ENCODE data around the gene VAV2.

VAV2 gene

DNA sequence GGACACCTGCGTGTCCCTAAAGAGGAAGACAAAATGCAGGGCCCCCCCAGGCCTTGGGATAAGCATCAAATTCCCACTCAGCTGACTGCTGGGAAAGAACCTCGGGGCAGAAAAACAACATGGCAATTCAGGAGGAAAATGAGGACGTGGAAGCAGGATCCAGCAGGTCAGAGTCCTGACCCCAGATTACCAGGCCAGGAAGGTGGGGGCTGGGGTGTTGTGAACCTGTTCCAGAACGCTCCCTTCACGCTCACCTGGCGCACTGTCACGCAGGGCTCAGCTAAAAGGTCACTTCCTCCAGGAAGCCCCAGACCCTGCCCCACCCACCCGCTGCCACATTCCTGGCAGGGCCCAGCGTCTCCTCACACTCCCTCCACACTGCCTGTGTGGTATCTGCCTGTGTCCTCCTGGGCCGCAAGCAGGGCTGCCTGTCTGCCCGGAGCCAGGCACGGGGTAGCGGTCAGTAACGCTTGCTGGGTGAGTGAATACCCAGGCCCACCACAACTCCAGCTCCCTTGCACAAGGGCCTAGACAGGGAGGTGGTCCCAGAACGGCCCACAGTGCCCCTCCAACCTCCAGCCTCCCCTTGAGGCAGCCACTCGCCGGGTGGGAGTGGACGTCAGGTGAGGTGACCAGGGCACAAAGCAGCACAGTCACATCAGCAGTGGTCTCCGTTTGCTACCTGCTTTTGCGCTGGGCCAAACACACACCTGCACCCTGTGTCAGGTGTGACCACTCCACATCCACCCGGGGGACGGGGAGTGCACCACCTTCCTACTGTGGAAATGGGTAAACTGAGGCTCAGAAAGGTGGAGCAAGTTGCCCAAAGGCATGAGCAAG, 18.1 kb downstream of the VAV2 start:
- no peaks in the 10 kb centered on the region for H3K9me3 Mint-ChIP-seq
- DNase-seq (no peak), ATAC-seq (no peak)
- no peaks in the 10 kb centered on the region for H3K36me3 Mint-ChIP-seq (ENCODE audit: low read depth)
- no peaks in the 10 kb centered on the region for H3K27me3 Mint-ChIP-seq
- no peak overlapping the region for H3K27ac Mint-ChIP-seq
- H3K4me3 Mint-ChIP-seq: no peak overlapping the region
- H3K4me1 Mint-ChIP-seq: peaks cover 6% of the 10 kb centered on the region

DNA sequence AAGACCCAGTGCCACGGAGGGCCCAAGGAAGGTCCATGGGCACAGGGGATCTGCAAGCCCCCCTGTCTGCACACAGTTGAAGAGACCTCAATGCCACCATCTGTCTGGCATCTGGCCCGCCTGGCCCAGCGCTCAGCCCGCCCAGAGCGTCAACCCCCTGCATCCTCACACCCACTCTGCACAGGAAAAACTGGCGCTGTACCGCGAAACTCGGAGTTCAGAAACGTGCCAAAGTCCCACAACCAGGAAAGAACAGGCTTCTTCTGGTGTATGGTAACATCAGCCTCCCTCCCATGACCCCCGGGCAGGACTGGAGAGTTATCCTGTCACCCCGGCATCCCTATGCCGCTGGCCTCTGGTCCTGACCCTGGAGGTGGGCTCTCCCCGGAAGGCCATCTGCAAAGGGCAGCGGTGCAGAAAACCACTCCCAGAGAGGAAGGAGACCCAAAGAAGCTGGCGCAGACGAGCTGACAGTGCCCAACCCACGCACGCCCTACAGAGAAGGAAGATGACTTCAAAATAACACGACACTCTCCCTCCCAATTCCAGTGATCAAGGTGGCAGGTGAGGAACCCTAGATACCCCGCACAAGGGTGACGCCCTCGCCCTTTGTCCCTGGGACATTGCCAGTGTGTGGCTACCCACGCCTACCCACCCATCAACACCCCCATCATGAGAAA, 18.9 kb downstream of the VAV2 start:
- ATAC-seq (no peak), DNase-seq (no peak)
- no peaks in the 10 kb centered on the region for H3K36me3 Mint-ChIP-seq (ENCODE audit: low read depth)
- H3K27me3 Mint-ChIP-seq: no peaks in the 10 kb centered on the region
- H3K27ac Mint-ChIP-seq: no peak overlapping the region
- peaks cover 6% of the 10 kb centered on the region for H3K4me1 Mint-ChIP-seq
- H3K9me3 Mint-ChIP-seq: no peaks in the 10 kb centered on the region
- H3K4me3 Mint-ChIP-seq: no peak overlapping the region

DNA sequence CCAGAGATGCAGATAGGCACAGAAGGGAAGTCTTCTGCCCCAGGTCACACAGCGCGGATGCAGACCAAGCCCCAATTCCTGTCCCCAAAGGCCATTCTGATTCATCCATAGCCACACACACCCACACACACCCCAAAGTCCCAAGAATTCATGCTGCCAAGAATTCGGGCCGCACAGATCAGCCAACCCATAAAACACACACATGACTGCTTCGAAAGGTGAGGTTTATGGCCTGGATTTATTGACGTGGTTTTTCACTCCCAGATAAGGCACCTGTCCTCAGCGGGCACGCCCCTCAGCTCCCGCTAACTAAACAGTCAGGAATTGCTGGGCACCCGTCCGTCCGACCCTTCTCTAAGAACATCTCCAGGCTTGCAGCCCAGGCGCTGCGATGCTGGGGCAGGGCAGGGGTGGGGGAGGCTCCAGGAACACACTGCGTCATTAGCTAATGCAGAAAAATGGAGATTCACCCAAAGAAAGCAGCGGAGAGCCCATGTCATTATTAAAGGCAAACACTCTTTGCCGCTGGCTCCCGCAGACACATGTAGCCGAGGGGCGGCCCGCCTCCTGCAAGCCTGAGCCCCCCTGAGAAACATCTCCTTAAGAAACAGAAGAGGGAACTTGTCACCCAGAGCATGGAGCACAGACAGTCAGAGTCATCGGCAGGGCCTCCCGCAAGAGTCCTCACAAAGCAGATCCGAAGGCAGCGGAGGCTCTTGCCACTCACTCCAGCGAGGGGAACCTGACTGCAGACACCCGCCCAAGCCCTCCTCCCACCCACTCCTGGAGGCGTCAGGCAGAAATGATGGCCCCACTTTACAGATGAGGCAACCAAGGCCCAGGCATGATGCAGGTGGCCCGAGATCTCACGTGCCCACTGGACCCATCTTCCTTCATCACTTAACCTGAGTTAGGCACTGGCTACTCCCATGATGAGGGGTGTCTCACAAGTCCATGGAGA, 19.9 kb downstream of the VAV2 start:
- no peaks in the 10 kb centered on the region for H3K27me3 Mint-ChIP-seq
- H3K9me3 Mint-ChIP-seq: no peaks in the 10 kb centered on the region
- no peak overlapping the region for H3K4me3 Mint-ChIP-seq
- ATAC-seq (no peak), DNase-seq (no peak)
- H3K36me3 Mint-ChIP-seq (ENCODE audit: low read depth): no peaks in the 10 kb centered on the region
- peaks cover 6% of the 10 kb centered on the region for H3K4me1 Mint-ChIP-seq
- no peak overlapping the region for H3K27ac Mint-ChIP-seq

DNA sequence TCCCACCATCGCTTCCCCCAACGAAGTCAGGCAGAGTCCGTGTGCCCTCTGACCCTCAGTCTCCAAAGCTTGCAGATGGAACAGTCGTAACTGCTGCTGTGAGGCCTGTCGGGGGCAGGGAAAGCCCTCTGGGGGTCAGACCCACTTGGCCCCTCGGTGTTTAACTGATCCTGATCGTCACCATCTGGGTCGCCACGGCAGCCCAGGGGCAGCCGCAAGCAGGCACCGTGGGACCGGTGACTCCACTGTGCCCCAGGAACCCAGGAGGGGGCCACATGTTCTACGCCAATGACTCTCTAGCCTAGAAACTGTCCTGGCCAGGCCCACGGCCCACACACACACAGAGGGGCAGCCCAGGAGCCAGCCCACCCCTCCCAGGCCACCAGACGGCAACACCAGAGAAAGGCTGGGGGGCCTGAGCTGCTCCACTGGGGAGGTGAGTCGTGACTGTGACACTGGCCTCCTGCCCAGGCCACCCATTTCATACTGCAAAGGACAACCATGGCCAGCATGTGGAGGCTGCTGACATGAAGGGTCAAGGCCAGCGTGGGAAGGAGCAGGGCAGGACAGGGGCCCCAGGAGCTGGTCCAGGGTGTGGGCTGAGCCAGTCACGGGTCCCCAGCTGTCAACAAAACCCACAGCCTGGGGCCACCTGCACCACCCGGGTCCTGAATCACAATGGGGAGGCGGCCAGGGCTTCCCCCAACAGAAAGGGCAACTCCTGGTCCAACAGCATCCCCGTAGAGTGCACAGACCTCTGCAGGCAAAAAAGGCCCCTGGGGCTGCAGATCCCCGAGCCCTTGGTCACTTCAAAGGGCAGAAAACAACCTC, 20.8 kb downstream of the VAV2 start:
- no peaks in the 10 kb centered on the region for H3K27me3 Mint-ChIP-seq
- H3K27ac Mint-ChIP-seq: no peak overlapping the region
- H3K9me3 Mint-ChIP-seq: no peaks in the 10 kb centered on the region
- DNase-seq (no peak), ATAC-seq (peak; percentile 30)
- H3K4me3 Mint-ChIP-seq: no peak overlapping the region
- H3K4me1 Mint-ChIP-seq: peaks cover 6% of the 10 kb centered on the region
- no peaks in the 10 kb centered on the region for H3K36me3 Mint-ChIP-seq (ENCODE audit: low read depth)

DNA sequence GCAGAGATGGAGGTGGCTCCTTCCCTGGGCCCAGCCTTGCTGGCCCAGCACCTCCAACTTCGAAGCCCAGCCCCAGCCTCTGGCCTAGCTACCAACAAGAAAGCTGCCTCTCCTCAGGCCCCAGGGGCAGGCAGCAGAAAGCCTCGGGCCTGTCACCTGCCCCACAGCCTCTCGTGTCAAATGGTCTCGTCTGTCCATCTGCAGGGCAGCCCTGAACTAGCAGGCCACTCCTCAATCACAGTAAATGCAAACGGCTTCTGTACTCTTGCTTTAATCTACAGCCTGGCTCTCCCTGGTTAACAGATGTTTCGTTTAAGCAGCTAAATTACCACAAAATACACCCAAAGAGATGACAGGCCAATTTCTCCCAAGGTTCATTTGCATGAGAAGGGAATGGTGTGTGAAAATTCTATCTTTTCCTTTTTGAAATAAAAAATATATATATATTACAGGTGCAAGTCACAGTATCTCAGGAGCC, 21.5 kb downstream of the VAV2 start:
- H3K4me3 Mint-ChIP-seq: no peak overlapping the region
- no peak overlapping the region for H3K27ac Mint-ChIP-seq
- DNase-seq (no peak), ATAC-seq (no peak)
- no peaks in the 10 kb centered on the region for H3K36me3 Mint-ChIP-seq (ENCODE audit: low read depth)
- peaks cover 6% of the 10 kb centered on the region for H3K4me1 Mint-ChIP-seq
- H3K9me3 Mint-ChIP-seq: no peaks in the 10 kb centered on the region
- H3K27me3 Mint-ChIP-seq: no peaks in the 10 kb centered on the region

DNA sequence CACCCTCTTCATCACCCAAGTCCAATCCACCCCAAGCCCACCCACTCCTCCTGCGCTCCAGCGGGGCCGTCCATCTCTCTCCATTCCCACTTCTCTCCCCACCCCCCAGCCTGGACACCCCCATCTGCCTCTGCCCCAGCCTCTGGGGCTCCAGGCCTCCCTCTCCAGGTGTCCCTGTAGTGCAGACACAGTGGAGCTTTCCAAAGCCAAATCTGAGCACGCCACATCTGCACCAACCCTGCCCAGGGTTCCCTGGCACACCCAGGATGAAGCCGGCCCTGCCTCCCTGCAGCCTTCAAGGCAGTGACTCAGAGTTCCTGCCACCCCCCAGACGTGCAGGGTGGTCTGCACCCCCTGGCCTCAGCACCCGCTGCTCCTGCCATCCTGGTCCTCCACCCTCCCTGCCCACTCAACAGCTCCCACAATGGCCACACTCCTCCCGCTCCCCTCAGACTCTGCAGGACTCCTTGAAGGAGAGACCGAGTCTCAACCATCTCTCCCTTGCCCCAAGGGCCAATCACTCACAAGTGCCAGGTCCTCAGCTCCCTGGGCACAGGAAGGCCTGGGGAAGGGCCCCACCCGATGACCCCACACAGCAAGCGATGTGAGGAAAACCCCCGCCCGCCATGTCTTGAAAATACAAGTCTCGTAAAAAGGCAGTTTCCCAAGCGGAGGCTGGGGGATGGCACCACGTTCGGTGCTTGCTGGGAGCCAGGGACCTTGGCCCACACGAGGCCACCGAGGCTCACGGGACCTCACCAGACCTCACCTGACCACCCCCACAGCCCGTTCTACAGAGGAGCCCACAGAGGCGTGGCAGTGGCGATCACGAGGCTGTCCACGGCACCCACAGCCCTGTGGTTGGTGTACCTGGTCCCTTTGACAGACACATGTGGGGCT, 22.2 kb downstream of the VAV2 start:
- Mint-ChIP-seq H3K27ac (no peak overlapping the region), H3K36me3 (ENCODE audit: low read depth) (no peaks in the 10 kb centered on the region), H3K4me1 (peaks cover 6% of the 10 kb centered on the region), H3K27me3 (no peaks in the 10 kb centered on the region), H3K4me3 (no peak overlapping the region), H3K9me3 (no peaks in the 10 kb centered on the region)
- ATAC-seq (no peak), DNase-seq (no peak)

DNA sequence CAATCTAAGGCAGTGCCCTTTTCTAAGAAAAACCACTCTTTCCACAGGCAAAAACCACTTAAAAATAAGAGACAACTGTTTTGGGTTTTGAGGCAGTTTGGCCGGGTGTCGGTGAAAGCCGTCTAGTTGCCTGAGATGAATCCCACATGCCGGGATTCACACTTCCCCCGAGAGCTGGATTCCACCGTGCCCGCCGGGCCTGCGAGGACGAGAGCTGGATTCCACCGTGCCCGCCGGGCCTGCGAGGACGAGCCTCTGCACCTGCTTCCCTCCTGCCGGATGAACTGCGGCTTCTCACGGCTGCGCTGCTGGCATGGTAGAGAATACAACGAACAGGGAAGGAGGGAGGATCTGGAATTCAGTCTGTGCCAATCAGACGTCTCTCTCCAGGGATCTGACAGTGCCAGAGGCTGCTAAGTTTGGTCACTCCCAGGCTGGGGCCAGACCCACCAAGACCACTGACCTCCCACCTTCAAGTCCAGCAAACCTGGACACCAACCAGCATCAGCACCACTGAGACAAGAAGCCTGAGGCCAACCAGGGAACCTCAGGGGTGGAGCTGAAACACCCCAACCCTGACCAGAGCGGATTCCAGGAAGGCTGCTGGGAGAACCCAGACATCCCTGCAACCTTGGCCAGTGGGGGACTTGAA, 23.0 kb downstream of the VAV2 start:
- peaks cover 6% of the 10 kb centered on the region for H3K4me1 Mint-ChIP-seq
- H3K27me3 Mint-ChIP-seq: no peaks in the 10 kb centered on the region
- H3K27ac Mint-ChIP-seq: no peak overlapping the region
- H3K9me3 Mint-ChIP-seq: peaks cover 6% of the 10 kb centered on the region
- H3K4me3 Mint-ChIP-seq: no peak overlapping the region
- ATAC-seq (no peak), DNase-seq (no peak)
- no peaks in the 10 kb centered on the region for H3K36me3 Mint-ChIP-seq (ENCODE audit: low read depth)

DNA sequence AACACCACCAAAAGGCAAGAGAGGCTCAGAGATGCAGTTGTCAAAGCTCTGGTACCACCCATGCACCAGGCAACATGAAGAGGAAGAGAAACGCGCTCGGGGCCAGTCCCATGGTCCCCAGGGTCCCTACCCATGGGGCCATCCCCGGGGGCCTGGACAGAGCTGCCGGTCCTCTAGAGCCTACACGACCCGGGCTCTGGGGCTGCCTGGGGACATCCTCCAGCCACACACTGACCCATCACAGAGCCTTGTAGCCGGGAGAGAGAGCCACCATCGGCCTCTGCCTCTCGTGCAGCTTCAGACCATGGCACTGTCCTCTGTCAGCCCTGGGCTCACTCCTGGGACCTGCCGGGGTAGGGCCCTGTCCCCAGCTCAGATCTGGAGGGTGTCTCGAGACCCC, 23.7 kb downstream of the VAV2 start:
- Mint-ChIP-seq H3K27me3 (no peaks in the 10 kb centered on the region), H3K27ac (no peak overlapping the region), H3K9me3 (peaks cover 9% of the 10 kb centered on the region), H3K4me1 (peaks cover 4% of the 10 kb centered on the region), H3K36me3 (ENCODE audit: low read depth) (peaks cover 2% of the 10 kb centered on the region), H3K4me3 (no peak overlapping the region)
- ATAC-seq (no peak), DNase-seq (no peak)

DNA sequence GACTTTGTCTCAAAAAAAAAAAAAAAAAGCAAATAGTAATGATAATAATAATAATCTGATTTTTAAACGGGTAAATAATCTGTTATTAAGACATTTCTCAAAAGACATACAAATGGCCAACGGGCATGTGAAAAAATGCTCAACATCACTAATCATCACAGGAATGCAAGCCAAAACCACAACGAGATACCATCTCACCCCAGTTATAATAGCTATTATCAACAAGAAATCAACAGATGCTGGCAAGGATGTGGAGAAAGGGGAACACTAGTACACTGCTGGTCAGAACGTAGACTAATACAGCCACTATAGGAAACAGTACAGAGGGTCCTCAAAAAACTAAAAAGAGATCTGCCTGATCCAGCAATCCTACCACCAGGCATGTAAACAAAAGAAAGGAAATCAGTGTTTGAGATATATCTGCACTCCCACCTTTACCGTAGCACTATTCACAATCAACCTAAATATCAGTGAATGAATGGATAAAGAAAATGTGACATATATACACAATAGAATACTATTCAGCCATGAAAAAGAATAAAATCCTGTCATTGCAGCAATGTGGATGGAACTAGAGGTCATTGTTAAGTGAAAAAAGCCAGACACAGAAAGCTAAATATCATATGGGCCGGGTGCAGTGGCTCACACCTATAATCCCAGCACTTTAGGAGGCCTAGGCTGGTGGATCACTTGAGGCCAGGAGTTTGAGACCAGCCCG, 24.9 kb downstream of the VAV2 start:
- Mint-ChIP-seq H3K4me1 (no peaks in the 10 kb centered on the region), H3K36me3 (ENCODE audit: low read depth) (peaks cover 2% of the 10 kb centered on the region), H3K4me3 (no peak overlapping the region), H3K27me3 (no peaks in the 10 kb centered on the region), H3K9me3 (peaks cover 9% of the 10 kb centered on the region), H3K27ac (no peak overlapping the region)
- no peak for ATAC-seq
- DNase-seq: no peak

DNA sequence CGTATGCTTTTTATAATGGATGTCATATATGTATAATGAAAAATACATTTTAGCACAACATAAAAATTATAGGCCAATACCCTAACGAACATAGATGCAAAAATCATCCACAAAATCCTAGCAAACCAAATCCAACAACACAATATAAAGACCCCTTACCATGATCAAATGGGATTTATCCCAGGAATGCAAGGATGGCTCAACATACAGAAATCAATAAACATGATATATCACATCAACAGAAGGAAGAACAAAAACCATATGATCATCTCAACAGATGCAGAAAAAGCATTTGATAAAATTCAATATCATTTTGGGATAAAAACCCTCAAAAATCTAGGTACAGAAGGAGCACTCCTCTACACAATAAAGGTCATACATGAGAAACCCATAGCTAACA, 27.7 kb downstream of the VAV2 start:
- Mint-ChIP-seq H3K4me3 (no peak overlapping the region), H3K4me1 (peaks cover 5% of the 10 kb centered on the region), H3K27me3 (no peaks in the 10 kb centered on the region), H3K9me3 (peaks cover 9% of the 10 kb centered on the region), H3K27ac (no peak overlapping the region), H3K36me3 (ENCODE audit: low read depth) (peaks cover 2% of the 10 kb centered on the region)
- no peak for DNase-seq
- ATAC-seq: no peak

DNA sequence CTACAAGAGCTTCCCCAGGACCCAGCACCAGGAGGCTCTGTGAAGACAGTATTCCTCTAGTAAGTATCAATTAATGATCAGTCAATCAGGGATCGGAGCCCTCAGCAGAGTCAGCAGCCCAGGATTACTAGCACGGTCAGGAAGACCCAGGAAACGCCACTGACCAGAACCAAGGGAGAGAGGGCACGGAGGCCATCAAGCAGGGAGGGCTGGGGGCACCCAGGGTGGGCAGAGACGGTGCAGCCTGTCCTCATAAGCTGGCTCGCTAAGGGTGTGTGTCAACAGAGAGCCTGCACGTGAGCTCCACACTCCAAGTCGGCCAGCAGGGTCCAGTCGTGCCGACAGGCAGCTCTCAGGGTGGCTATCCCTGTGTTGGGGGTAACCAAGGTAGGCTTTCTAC, 29.0 kb downstream of the VAV2 start:
- H3K4me1 Mint-ChIP-seq: peaks cover 12% of the 10 kb centered on the region

DNA sequence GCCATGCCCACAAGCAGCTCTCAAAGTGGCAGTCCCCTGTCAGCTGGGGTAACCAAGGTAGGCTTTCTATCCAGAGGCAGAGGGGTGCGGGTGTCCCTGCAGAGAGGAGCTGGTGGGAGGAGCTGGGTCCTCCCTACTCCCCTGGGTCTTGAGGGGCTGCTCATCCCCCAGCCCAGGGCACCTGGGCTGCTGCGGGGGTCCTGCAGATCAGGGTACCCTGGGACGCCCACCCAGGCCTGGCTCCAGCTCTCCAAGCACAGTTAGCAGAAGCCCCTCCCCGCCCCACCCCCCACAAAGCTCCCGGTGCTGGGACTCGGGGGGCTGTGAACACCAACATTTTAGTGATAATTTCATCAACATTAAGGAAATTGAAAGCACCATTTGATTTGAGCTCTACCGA, 29.8 kb downstream of the VAV2 start:
- Mint-ChIP-seq H3K27me3 (no peaks in the 10 kb centered on the region), H3K4me3 (no peak overlapping the region), H3K9me3 (peaks cover 9% of the 10 kb centered on the region), H3K27ac (no peak overlapping the region), H3K36me3 (ENCODE audit: low read depth) (peaks cover 2% of the 10 kb centered on the region), H3K4me1 (peaks cover 16% of the 10 kb centered on the region)
- DNase-seq (no peak), ATAC-seq (no peak)

More for the DNA sequence above, 29.0 kb downstream of the VAV2 start:
- Mint-ChIP-seq H3K27ac (no peak overlapping the region), H3K4me3 (no peak overlapping the region), H3K27me3 (no peaks in the 10 kb centered on the region), H3K36me3 (ENCODE audit: low read depth) (peaks cover 2% of the 10 kb centered on the region), H3K9me3 (peaks cover 9% of the 10 kb centered on the region)
- ATAC-seq (no peak), DNase-seq (no peak)
